T-helper 22 cell (primary cell): Measurements from ENCODE around the gene ITPK1.

Source experiments
- DNase-seq: peaks from one replicate; pipeline ENCODE4 v3.0.0-alpha.2; 2020; ENCODE audit warnings: low read depth

Gene ITPK1

DNA sequence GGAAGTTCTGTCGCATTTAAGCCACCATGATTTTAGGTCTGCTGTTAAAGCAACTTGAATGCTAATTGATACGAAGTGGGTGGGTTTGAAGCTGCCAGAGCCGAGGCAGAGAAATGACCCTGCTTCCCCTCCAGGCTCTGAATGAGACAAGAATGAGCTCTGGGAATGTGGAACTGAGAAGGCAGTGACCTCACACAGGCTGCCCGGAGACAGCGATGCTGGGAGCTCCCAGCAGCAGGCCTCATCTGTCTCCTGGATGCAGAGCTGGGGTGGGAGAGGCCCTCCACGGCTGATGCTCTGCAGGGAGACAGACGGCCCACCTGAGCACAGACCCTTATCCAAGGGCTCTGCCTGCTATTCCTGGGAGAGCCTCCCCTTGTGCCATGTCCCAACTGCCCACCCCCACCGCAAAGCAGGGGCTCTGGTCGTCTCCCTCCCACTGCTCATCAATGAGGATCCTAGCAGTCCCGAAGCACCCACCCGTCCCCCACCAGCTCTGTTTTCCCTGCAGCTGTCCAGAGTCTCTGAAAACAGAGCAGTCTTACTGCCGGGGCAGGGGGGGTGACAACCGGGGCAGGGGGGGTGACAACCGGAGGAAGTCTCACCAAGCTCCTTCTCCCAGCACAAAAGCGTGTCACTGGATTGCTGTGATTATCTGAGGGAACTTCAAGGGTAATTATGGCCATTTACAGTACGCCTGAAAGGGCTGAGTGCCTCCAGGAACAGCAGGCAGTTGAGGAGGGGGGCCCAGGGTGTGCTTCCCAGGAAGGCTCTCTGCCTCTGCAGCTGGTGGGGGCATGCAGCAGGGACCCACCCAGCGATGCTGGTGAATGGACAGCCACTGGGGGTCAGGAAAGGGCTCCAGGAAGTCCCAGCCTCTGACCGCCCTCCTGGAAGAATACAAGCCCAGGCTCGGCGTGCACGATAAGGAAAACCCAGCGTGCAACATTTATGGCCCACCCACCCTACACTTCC, 125.0 kb downstream of the ITPK1 start:
- no peak for DNase-seq

DNA sequence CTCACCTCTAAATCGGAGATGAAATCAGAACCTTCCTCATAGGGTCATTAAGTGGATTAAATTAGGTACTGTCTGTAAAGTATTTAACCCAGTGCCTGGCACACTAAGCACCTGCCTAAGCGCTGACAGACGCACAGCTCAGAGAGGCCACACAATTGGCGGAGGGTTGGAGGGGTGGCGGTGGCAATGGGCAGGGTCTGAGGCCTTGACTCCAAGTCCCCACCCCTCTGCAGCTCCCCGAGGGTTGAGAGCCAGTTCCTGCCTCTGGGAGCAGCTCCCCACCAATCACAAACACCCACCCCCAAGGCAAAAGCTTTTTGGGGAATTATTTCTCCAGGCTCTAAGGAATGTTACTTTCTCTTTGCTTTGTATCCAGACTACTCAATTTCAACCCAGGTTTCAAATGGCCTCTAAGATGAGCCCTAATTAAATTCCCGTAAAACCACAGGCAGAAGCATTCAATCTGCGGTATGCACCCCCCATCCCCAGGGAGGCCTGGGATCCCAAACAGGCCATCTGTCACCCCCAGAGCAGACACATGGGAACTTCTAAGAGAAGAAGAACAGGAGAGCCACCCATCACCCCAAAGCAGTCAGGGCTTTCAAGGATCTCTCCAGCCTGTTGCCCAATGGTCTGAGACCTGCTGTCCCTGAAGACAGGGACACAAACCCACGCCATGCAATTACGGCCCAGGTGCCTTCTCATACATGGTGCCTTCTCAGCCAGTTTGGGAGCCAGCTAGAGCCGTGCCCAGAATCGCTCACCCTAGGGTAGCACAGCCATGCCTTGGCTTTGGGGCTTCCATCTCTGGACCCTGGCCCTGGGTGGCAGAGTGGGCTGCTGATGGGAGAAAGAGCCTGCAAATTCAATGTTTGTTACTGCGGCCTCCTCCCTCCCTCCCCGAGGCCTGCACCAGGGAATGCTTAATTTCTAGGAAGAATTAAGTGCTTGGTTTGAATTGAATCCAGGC, 126.7 kb downstream of the ITPK1 start:
- DNase-seq: no peak

DNA sequence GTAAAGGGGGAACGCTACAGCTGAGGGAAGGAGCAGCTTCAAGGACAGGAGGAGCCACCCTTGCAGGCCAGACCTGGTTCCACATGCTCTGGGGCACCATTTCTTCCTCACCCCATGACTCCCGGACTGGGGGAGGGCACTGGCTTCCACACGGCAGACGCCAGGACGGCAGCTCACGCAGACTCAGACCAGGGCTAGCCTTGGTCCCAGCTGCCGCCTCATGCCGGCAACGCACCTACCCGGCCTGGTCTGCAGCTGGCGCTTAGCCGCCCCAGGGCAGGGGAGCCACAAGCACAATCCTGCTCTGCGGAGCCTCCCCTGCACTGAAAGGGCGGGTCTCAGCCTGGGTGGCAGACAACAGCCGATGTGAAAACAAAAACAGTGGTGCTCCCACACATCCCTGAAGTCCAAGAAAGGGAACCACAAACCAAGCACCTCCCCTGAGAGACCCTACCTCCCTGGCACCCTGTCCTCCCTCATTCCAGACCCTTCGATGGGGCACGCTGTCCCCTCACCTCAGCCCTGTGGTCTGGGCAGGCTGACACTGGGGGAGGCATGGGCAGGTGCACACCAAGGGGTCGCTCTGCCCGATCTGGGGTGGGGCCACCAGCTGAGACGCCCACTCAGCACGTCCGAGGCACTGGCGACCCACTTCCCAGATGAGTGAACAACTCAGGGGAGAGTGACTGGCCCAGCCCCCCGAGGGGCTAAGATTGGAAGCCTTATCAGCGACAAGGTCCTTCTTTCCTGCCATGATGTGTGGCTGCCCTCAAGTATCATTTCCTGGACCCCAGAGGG, 127.8 kb downstream of the ITPK1 start:
- no peak for DNase-seq

GRCh38 chr14:92987148-92987570, 128.6 kb downstream of the ITPK1 start:
- no peak for DNase-seq

GRCh38 chr14:92986254-92987147, 129.2 kb downstream of the ITPK1 start:
- DNase-seq: no peak

DNA sequence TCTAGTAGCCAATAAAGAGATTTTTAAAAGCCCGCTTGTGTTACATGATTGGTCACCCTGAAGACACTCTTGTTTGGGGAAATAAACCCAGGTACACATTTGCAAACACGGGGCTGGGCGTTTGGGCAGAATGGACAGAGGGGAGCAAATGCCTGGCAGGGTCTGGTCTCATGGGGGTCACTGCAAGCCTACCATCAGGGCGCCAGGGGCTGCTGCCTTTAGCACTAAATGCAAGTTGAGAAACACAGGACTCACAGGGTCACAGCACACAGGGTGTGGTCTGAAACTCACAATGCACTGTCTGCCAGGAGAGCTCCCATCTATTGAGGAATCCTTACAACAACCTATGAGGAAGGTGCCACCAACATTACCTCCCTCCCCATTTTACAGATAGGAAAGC, 130.2 kb downstream of the ITPK1 start:
- no peak for DNase-seq

GRCh38 chr14:92984896-92985295, 130.8 kb downstream of the ITPK1 start:
- no peak for DNase-seq

DNA sequence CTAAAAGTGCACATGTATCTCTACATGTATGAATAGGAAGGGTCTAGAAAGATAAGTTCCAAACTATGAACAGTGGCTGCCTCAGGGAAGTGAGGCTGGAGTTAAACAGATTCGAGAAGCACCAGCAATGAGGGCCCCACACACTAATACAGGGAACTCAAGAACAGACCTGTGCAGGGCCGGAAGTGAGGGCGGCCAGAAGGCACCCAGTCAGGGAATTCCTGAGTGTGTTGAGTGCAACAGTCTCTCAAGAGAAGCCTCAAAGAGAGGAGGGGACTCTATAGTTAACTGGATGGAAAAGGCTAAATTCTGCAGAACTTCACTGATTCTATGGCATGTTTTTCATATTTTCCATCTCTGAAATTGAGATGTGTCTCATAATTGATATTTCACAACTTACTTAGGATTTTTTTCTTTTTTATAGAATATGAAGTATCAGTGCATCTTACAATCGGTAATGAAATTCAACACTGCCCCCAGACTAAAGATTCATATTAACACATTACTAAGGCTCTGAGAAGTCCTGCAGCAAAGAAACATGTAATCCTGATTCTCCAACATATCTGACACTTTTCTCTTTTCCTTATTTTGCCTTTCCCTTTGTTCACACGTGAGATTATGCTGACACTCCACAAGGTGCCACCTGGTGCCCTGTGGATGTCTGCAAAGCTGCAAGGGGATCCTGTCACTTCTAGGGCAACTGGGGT, 131.5 kb downstream of the ITPK1 start:
- no peak for DNase-seq

GRCh38 chr14:92982956-92983355, 132.8 kb downstream of the ITPK1 start:
- DNase-seq: no peak

DNA sequence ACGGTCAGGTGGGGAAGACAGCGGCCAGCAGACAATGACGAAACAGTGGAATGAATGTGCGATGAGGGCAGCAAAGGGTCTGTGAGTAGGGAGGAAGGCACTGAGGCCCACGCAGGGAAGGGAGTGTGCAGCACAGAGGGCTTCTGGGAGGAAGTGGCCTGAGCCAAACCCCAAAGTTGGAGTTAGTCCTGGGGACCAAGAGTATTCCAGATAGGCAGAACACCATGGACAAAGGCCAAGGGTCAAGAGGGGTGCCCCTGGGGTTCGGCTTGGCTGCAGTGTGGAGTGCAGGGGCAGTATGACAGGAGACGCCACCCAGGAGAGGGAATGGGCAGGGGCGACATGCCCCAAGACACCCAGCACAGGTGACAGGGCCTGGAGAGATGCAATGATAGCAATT, 134.0 kb downstream of the ITPK1 start:
- DNase-seq: no peak

- no peak for DNase-seq
Observed at GRCh38 chr14:92980866-92981265, 134.9 kb downstream of the ITPK1 start.

GRCh38 chr14:92978229-92979021, 137.3 kb downstream of the ITPK1 start:
- no peak for DNase-seq

DNA sequence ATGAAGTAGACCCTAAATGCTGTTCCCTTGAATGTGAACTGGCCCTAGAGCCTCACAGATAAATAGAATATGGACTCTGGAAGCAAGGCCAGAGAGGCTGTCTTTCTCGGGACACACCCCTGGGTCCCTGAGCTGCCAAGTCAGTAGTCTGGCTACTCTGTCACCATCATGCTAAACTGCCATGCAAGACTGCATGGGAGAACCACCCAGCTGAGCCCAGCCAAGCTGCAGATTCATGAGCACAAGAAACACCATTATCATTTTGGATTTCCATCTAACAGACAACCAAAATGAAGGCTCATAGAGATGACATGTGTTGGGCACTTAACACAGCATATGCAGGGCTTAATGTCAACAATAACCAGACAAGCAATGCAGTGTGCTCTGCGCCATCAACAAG, 139.5 kb downstream of the ITPK1 start:
- DNase-seq: no peak

DNA sequence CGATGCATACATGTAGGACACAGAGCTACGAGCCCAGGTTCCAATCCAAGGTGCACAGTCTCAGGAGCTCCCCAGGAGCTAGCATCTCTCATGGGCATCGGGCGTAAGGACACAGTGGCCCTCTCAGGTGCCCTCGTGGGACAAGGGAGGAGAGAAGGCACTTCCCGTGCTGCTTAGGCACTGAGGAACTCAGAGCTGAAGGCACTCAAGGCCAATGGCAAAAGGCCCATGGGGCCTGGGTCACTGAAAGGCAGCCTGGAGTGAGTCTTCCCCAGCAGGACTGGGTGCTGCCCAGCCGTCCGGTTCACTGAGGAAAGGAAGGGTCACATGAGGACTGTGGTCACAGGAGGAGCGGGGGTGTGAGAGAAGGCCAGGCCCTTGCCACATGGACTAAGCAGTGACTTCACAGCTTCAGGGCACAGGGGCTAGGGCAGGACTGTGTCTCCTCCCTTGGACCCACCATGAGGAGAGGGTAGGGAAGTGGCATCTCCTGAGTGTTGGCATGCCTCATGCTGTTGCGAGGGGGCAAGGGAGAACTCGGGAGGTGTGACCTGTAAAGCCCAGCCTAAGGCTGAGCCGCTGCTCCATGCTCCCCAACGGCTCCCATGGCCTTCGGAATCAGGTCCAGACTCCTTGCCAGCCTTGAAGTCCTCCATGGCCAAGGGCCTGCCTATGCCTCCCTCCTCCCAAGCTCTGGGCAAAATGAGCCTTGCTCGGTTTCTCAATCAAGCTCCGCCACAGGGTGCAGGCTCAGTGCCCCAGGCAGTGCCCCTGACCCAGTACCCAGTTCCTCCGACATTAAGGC, 141.0 kb downstream of the ITPK1 start:
- DNase-seq: no peak

DNA sequence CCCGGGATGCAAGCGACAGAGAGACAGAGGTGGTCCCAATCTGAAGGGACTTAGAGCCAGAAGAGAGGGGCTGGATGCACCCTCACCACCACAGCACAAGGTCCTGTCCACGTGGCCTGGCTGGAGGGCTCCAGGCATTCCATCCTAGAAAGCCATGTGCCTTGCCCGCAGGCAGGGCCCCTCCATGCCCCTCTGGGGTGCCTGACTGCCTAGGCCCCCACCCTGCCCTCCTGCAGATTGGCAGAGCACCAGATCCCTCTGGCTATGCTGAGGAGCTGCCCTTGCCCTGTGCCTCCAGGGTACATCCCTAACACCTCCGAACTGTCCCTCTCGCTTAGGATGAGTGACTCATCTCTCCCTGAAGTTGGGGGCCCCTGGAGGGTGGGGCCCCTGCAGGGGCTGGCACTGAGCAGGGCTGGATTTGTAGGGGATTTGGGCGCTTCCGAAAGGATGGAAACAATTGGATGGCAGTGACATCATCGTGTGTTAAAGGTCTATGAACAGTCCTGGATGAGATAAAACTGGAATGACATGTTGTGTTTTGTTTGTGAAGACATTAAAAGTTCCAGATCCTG, 141.8 kb downstream of the ITPK1 start:
- DNase-seq: no peak

- DNase-seq: no peak
Observed at GRCh38 chr14:92973261-92973797, 142.4 kb downstream of the ITPK1 start.

- DNase-seq: no peak
Observed at GRCh38 chr14:92971601-92972180, 144.0 kb downstream of the ITPK1 start.
